HG02970 (cell line): ENCODE measurements around the gene TBC1D28.
A peak's percentile ranks its signal among the peaks of the same experiment; 100 is the strongest.
"Not testable (repeated sequence)": the region's sequence is repeated elsewhere in the genome, so short reads cannot be mapped to it uniquely, and the experiment has no call there.

Experiments used
- ATAC-seq: cut with Tn5 transposase; IDR thresholded peaks from one replicate; pipeline ENCODE4 v1.9.1; 2021; ENCODE audit warnings: mild to moderate bottlenecking, moderate library complexity, moderate number of reproducible peaks; ENCODE audit not compliant: unreplicated experiment, low FRiP score

Gene TBC1D28

GRCh38 chr17:18644291-18644690, at the start of gene TBC1D28:
TBC1D28 (minus strand) TSS chr17:18644391; CDS start chr17:18641352, 3,039 bp downstream.
- not testable (repeated sequence) for ATAC-seq

GRCh38 chr17:18682668-18683067, 38.5 kb upstream of the TBC1D28 start:
- not testable (repeated sequence) for ATAC-seq

- peak; percentile 84 for ATAC-seq
Observed at GRCh38 chr17:18681767-18682571, 37.8 kb upstream of the TBC1D28 start, which contains the start of gene FOXO3B. FOXO3B (minus strand) TSS chr17:18682314; CDS start chr17:18681651, 663 bp downstream.

GRCh38 chr17:18677381-18677780, 33.2 kb upstream of the TBC1D28 start:
- ATAC-seq, result not testable (repeated sequence)

- ATAC-seq, result not testable (repeated sequence)
Observed at GRCh38 chr17:18676928-18677327, 32.7 kb upstream of the TBC1D28 start.

- ATAC-seq, result not testable (repeated sequence)
Observed at GRCh38 chr17:18672395-18673227, 28.4 kb upstream of the TBC1D28 start.

GRCh38 chr17:18668625-18669024, 24.4 kb upstream of the TBC1D28 start:
- not testable (repeated sequence) for ATAC-seq

- ATAC-seq, result not testable (repeated sequence)
Observed at GRCh38 chr17:18667535-18667934, 23.3 kb upstream of the TBC1D28 start.

- ATAC-seq, result not testable (repeated sequence)
Observed at GRCh38 chr17:18666326-18666725, 22.1 kb upstream of the TBC1D28 start.

GRCh38 chr17:18661924-18662624, 17.9 kb upstream of the TBC1D28 start:
- ATAC-seq, result not testable (repeated sequence)

- not testable (repeated sequence) for ATAC-seq
Observed at GRCh38 chr17:18650094-18650493, 5.9 kb upstream of the TBC1D28 start.

GRCh38 chr17:18643124-18643523, 1.1 kb downstream of the TBC1D28 start:
- ATAC-seq, result not testable (repeated sequence)

GRCh38 chr17:18638357-18638756, 5.8 kb downstream of the TBC1D28 start:
- ATAC-seq, result not testable (repeated sequence)

GRCh38 chr17:18636237-18636636, 8.0 kb downstream of the TBC1D28 start:
- not testable (repeated sequence) for ATAC-seq

- not testable (repeated sequence) for ATAC-seq
Observed at GRCh38 chr17:18635773-18636172, 8.4 kb downstream of the TBC1D28 start.

GRCh38 chr17:18634550-18635263, 9.5 kb downstream of the TBC1D28 start:
- ATAC-seq, result not testable (repeated sequence)

GRCh38 chr17:18626152-18626870, 17.9 kb downstream of the TBC1D28 start:
- ATAC-seq, result no peak

GRCh38 chr17:18625509-18626104, 18.6 kb downstream of the TBC1D28 start:
- ATAC-seq, result not testable (repeated sequence)
